Ovary (tissue), 3 donors: ENCODE results near the gene VWA5B2.

Source experiments
- CTCF ChIP-seq, 3 donors: fragments of 450-650 bp in 2 of 3; fragments of 200-600 bp in 1 of 3; IDR thresholded peaks; one replicate each; pipeline versions ENCODE4 v1.5.1 to v1.8.0; 2016 to 2022; ENCODE audit warnings: antibody characterized with exemption in 3 of 3, mild to moderate bottlenecking in 1 of 3
- POLR2A ChIP-seq: fragments of 450-650 bp; IDR thresholded peaks from one replicate; pipeline ENCODE4 v1.6.1; 2017; ENCODE audit warnings: antibody characterized with exemption, mild to moderate bottlenecking, moderate library complexity
- donor health status: DM: no; HTN: no; CAD: no.

GRCh38 chr3:184180165-184180564 lies 49.2 kb upstream of the VWA5B2 start:
- no peak for TF ChIP-seq CTCF (IDR thresholded peaks at IDR 0.05)
- no peak for TF ChIP-seq POLR2A
